ENCODE data around the gene SEZ6L.

Gene SEZ6L

DNA sequence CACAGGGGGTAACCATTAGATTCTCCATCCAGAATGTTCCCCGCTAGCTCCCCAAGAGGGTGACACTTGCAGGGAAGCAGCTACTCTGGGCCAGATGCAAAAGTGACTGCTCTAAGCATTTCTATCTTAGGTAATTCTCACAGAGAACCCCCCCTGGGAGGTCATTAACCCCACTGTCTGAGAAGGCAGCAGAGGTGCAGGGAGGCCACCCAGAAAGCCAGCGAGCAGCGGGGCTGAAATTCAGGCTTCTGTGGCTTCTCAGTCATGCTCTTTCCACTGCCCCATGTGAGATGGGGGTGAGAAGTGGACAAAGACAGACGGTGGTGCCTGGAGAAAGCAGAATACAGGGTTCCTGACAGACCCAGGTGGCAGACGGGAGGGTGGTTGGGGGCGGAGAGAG lies 145.4 kb downstream of the SEZ6L start:
- TF ChIP-seq RAD21 (IDR thresholded peaks at IDR 0.05; ENCODE audit: low read depth): no peak
- TF ChIP-seq, protein P1, sequence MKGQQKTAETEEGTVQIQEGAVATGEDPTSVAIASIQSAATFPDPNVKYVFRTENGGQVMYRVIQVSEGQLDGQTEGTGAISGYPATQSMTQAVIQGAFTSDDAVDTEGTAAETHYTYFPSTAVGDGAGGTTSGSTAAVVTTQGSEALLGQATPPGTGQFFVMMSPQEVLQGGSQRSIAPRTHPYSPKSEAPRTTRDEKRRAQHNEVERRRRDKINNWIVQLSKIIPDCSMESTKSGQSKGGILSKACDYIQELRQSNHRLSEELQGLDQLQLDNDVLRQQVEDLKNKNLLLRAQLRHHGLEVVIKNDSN (IDR thresholded peaks at IDR 0.05): no peak
- no peak for TF ChIP-seq CREB1 (IDR thresholded peaks at IDR 0.05; ENCODE audit: low read depth)
- TF ChIP-seq, protein P2, sequence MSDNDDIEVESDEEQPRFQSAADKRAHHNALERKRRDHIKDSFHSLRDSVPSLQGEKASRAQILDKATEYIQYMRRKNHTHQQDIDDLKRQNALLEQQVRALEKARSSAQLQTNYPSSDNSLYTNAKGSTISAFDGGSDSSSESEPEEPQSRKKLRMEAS (IDR thresholded peaks at IDR 0.05): no peak
- TF ChIP-seq ZBTB7A (IDR thresholded peaks at IDR 0.05; ENCODE audit: low read depth): no peak
- no peak for TF ChIP-seq EGR1 (IDR thresholded peaks at IDR 0.05)
- no peak for TF ChIP-seq TEAD4 (IDR thresholded peaks at IDR 0.05)
- TF ChIP-seq TCF12 (IDR thresholded peaks at IDR 0.05; ENCODE audit: low read depth): no peak
- TF ChIP-seq NFIC (IDR thresholded peaks at IDR 0.05): no peak
- TF ChIP-seq CEBPB (IDR thresholded peaks at IDR 0.05): no peak
- no peak for TF ChIP-seq FOXM1 (IDR thresholded peaks at IDR 0.05; ENCODE audit: borderline replicate concordance, low read depth)
- TF ChIP-seq YY1 (IDR thresholded peaks at IDR 0.05; ENCODE audit: low read depth): no peak
- TF ChIP-seq EP300 (IDR thresholded peaks at IDR 0.05; ENCODE audit: borderline replicate concordance): no peak
- TF ChIP-seq, protein P3, sequence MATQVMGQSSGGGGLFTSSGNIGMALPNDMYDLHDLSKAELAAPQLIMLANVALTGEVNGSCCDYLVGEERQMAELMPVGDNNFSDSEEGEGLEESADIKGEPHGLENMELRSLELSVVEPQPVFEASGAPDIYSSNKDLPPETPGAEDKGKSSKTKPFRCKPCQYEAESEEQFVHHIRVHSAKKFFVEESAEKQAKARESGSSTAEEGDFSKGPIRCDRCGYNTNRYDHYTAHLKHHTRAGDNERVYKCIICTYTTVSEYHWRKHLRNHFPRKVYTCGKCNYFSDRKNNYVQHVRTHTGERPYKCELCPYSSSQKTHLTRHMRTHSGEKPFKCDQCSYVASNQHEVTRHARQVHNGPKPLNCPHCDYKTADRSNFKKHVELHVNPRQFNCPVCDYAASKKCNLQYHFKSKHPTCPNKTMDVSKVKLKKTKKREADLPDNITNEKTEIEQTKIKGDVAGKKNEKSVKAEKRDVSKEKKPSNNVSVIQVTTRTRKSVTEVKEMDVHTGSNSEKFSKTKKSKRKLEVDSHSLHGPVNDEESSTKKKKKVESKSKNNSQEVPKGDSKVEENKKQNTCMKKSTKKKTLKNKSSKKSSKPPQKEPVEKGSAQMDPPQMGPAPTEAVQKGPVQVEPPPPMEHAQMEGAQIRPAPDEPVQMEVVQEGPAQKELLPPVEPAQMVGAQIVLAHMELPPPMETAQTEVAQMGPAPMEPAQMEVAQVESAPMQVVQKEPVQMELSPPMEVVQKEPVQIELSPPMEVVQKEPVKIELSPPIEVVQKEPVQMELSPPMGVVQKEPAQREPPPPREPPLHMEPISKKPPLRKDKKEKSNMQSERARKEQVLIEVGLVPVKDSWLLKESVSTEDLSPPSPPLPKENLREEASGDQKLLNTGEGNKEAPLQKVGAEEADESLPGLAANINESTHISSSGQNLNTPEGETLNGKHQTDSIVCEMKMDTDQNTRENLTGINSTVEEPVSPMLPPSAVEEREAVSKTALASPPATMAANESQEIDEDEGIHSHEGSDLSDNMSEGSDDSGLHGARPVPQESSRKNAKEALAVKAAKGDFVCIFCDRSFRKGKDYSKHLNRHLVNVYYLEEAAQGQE (IDR thresholded peaks at IDR 0.05; ENCODE audit: low read depth): no peak
- no peak for TF ChIP-seq TAF1 (IDR thresholded peaks at IDR 0.05; ENCODE audit: low read depth)

DNA sequence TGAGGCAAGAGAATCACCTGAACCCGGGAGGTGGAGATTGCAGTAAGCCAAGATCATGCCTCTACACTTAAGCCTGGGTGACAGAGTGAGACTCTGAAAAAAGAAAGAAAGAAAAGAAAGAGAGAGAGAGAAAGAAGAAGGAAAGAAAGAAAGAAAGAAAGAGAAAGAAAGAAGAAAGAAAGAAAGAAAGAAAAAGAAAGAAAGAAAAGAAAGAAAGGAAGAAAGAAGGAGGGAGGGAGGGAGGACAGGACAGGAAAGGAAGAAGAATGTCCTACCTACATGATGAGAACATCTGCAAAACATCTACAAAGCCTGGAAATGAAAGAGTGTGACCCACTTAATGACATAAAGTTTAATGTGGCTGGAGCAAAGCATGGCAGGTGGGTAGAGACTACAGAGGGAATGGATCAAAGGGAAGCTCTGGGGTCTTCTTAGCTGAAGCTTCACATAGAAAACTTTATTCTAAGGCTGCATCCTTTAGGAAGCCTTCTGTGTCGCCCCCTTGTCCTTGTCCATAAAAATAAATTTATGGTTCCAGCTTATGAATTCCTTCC lies 147.5 kb downstream of the SEZ6L start:
- TF ChIP-seq TCF12 (IDR thresholded peaks at IDR 0.05; ENCODE audit: low read depth): no peak
- TF ChIP-seq NFIC (IDR thresholded peaks at IDR 0.05): no peak
- no peak for TF ChIP-seq YY1 (IDR thresholded peaks at IDR 0.05; ENCODE audit: low read depth)
- TF ChIP-seq TAF1 (IDR thresholded peaks at IDR 0.05; ENCODE audit: low read depth): no peak

DNA sequence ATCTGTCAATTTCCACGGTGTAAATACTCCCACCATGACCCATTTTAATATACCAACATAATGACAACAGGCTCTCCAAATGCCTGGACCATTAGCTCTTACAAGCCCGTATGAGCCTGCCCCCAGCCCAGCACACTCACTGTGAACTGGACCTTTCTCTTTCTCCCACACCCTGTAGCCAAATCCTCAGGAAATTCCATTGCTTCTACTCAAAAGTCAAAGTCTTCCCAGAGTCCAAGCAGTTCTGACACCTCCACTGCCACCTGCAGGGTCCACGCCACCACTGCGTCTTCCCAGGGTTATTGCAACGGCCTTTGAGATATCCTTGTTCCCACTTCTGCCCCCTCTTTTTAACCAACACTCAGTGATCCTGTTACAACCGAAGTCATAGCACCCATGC lies 149.7 kb downstream of the SEZ6L start:
- TF ChIP-seq, protein P2 (IDR thresholded peaks at IDR 0.05): no peak
- TF ChIP-seq TCF12 (IDR thresholded peaks at IDR 0.05; ENCODE audit: low read depth) (no peak), TEAD4 (IDR thresholded peaks at IDR 0.05) (no peak), EGR1 (IDR thresholded peaks at IDR 0.05) (no peak), RAD21 (IDR thresholded peaks at IDR 0.05; ENCODE audit: low read depth) (no peak), CEBPB (IDR thresholded peaks at IDR 0.05) (no peak)
- TF ChIP-seq, protein P3 (IDR thresholded peaks at IDR 0.05; ENCODE audit: low read depth): no peak

DNA sequence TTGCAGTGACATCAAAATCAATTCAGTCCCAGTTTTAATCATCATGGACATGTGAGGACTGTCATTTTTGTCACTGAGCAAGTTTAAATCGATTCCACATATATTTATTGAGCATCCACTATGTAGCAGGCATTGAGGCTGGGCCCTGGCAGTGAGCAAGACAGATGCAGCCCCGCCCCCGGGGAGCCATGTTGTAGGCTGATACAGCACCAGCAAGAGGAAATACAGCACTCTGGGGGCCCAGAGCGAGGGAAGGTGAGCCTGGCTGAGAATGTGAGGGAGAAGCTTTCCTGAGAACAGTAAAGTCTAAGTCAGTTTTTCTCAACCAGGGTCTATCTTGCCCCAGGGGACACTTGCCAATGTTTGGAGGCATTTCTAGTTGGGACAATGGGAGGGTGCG lies 151.2 kb downstream of the SEZ6L start:
- TF ChIP-seq CEBPB (IDR thresholded peaks at IDR 0.05) (no peak), NFIC (IDR thresholded peaks at IDR 0.05) (no peak), YY1 (IDR thresholded peaks at IDR 0.05; ENCODE audit: low read depth) (no peak), EP300 (IDR thresholded peaks at IDR 0.05; ENCODE audit: borderline replicate concordance) (no peak), TEAD4 (IDR thresholded peaks at IDR 0.05) (no peak), FOXM1 (IDR thresholded peaks at IDR 0.05; ENCODE audit: borderline replicate concordance, low read depth) (no peak), RAD21 (IDR thresholded peaks at IDR 0.05; ENCODE audit: low read depth) (no peak), EGR1 (IDR thresholded peaks at IDR 0.05) (no peak)
- TF ChIP-seq, protein P3 (IDR thresholded peaks at IDR 0.05; ENCODE audit: low read depth): no peak
- TF ChIP-seq, protein P2 (IDR thresholded peaks at IDR 0.05): no peak

DNA sequence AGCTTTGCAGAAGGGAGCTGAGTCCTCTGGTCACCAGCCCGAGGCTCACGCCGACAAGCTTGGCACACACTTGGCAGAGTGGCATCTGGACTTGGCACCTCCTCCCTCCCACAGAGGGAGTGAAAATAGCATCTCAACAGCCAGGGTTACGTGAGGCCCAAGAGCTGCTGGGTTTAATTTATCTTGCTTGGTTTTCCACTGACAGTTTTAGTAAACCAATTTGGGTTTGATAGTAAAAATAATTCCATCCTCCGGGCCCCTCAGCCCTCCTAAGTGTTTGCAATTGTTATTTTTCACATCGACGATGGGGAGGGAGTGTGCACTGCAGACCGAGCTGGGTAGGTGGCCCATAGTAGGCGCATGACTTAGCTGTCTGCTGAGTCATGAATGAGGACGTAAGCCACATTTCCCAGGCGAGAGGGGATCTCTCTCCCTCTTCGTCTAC lies 152.2 kb downstream of the SEZ6L start:
- TF ChIP-seq, protein P3 (IDR thresholded peaks at IDR 0.05; ENCODE audit: low read depth): no peak
- TF ChIP-seq TEAD4 (IDR thresholded peaks at IDR 0.05): no peak
- no peak for TF ChIP-seq NFIC (IDR thresholded peaks at IDR 0.05)
- TF ChIP-seq FOXM1 (IDR thresholded peaks at IDR 0.05; ENCODE audit: borderline replicate concordance, low read depth): no peak
- TF ChIP-seq EGR1 (IDR thresholded peaks at IDR 0.05): no peak
- no peak for TF ChIP-seq RAD21 (IDR thresholded peaks at IDR 0.05; ENCODE audit: low read depth)
- TF ChIP-seq, protein P2 (IDR thresholded peaks at IDR 0.05): no peak
- no peak for TF ChIP-seq TAF1 (IDR thresholded peaks at IDR 0.05; ENCODE audit: low read depth)
- no peak for TF ChIP-seq ZBTB7A (IDR thresholded peaks at IDR 0.05; ENCODE audit: low read depth)
- no peak for TF ChIP-seq CREB1 (IDR thresholded peaks at IDR 0.05; ENCODE audit: low read depth)
- TF ChIP-seq YY1 (IDR thresholded peaks at IDR 0.05; ENCODE audit: low read depth): no peak
- TF ChIP-seq EP300 (IDR thresholded peaks at IDR 0.05; ENCODE audit: borderline replicate concordance): no peak
- no peak for TF ChIP-seq CEBPB (IDR thresholded peaks at IDR 0.05)
- TF ChIP-seq TCF12 (IDR thresholded peaks at IDR 0.05; ENCODE audit: low read depth): no peak
- TF ChIP-seq, protein P1 (IDR thresholded peaks at IDR 0.05): no peak
